ENCODE results near the gene MEGF11.

The MEGF11 gene

GRCh38 chr15:66108483-66109265, 144.9 kb downstream of the MEGF11 start:
- in situ Hi-C loops (cut with MboI; ENCODE audit: low pct_unique_long_range_greater_than_20kb, low sequenced_read_pairs) = no loop called here
- no peak for DNase-seq

DNA sequence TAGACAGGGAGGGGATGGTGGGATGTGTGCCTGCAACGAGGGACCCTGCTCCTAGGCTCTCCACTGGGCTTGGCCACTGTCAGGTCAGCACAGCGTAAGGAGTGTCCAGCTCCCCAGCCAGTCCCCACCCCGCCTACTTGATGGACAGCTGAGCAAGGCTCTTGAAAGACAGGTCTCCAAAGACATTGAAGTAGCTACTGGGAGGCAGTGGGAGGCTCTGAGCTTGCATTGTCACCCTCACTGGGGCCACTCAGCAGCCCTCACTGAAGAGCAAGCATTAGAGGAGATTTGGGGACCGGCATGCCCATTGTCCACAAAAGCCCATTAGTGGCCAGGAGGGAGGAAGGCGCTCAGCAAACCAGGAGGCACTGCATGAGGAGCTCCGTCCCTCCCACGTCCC, 146.5 kb downstream of the MEGF11 start:
- DNase-seq = no peak
- in situ Hi-C loops (cut with MboI; ENCODE audit: low pct_unique_long_range_greater_than_20kb, low sequenced_read_pairs) = no loop called here

DNA sequence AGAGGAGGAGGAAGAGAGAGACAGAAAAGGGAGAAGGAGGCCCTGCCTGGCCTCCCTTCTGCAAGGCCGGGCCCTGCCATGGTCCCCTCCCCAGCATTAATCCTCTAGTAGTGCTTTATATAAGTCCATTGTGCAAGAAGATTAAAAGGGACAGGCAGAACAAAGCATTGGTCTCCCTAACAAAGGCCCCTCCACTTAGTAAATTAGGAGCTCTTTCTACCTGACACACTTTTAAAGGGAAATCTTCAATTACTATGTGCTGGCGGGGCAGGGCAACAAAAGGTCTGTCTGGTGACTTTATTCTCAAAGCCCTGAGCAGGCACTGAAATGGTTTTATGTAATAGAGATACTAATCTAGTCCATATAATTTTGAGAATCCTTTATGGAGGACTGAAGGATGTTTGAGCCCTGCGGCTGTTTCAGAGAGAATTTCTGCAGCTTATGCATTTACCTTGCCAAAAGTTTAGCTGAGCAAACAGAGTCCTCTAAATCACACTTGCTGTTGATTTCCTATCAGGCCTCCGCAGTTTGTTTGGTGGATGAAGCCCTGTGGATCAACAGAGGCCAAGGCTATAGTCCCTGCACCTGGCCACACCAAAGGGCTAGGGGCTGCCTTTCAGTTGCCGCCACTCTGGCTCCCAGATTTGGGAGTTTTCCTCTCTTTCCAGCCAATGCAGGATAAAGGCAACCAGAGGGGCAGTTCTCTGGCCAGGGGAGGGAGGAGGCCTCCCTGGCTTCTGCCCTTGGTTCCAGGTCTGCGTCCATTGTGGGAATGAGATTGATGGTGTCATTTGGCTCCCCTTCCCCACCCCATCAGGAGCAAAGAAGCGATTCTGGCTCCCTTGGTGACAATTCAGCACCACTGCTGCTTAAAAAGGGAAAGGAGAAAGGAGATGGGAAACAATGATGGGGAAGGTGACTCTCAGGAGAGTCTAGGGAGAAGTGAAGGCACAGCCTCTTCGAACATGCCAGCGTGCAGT, 148.0 kb downstream of the MEGF11 start:
- in situ Hi-C loops (cut with MboI; ENCODE audit: low pct_unique_long_range_greater_than_20kb, low sequenced_read_pairs) = no loop called here
- no peak for DNase-seq

DNA sequence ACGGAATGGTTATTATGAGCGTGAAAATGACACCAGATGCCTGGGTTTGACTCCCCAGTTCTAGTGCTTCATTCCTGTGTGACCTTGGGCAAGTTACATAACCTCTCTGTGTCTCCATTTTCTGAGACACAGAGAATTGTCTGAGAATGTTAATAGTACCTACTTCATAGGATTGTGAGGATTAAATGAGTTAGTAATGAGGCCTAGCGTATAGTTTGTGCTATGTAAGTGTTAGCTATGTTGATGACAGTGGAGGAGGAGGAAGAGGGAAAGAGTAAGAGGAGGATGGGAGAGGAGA, 150.3 kb downstream of the MEGF11 start:
- no peak for DNase-seq
- in situ Hi-C loops (cut with MboI; ENCODE audit: low pct_unique_long_range_greater_than_20kb, low sequenced_read_pairs) = no loop called here

- no peak for DNase-seq
- in situ Hi-C loops (cut with MboI; ENCODE audit: low pct_unique_long_range_greater_than_20kb, low sequenced_read_pairs) = no loop called here
Measured at GRCh38 chr15:66102563-66103292, 150.8 kb downstream of the MEGF11 start.

DNA sequence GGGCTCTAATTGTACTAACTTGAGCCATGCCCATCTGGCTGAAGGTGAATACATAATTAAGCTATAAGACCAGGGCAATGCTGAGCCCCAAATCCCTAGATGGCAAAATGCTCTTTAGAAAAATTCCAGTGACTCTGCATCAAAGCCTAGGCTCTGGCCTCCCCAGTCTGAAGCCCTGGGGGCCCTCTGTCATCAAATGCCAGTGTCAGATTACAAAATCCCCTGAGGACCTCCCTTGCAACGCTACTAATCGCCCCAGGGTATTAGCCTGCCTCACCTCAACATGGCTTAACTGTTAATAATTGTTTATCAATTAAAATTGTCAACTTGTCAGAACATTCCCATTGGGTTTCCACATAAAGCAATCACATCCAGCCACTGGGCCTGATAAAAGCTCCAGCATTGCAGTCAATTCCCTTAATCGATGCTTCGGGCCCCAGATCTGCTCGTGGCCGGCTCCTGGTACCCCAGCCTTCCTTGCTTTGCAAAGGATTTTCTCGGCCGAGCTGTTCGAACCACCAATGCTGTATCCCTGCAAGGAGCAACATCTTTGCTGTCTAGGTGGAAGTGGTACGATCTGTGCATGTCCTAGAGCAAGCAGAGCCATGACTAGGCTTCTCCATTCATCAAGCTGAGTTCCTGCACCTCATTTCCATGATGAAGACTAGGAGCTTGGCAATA, 151.7 kb downstream of the MEGF11 start:
- in situ Hi-C loops (cut with MboI; ENCODE audit: low pct_unique_long_range_greater_than_20kb, low sequenced_read_pairs) = no loop called here
- DNase-seq = no peak

GRCh38 chr15:66100761-66101160, 152.8 kb downstream of the MEGF11 start:
- in situ Hi-C loops (cut with MboI; ENCODE audit: low pct_unique_long_range_greater_than_20kb, low sequenced_read_pairs) = no loop called here
- DNase-seq = no peak

- no peak for DNase-seq
Measured at GRCh38 chr15:66099950-66100671, 153.4 kb downstream of the MEGF11 start.

GRCh38 chr15:66098022-66098363, 155.6 kb downstream of the MEGF11 start:
- DNase-seq = no peak
- in situ Hi-C loops (cut with MboI; ENCODE audit: low pct_unique_long_range_greater_than_20kb, low sequenced_read_pairs) = no loop called here

More at GRCh38 chr15:66099950-66100671, 153.4 kb downstream of the MEGF11 start:
- in situ Hi-C loops (cut with MboI; ENCODE audit: low pct_unique_long_range_greater_than_20kb, low sequenced_read_pairs) = no loop called here

DNA sequence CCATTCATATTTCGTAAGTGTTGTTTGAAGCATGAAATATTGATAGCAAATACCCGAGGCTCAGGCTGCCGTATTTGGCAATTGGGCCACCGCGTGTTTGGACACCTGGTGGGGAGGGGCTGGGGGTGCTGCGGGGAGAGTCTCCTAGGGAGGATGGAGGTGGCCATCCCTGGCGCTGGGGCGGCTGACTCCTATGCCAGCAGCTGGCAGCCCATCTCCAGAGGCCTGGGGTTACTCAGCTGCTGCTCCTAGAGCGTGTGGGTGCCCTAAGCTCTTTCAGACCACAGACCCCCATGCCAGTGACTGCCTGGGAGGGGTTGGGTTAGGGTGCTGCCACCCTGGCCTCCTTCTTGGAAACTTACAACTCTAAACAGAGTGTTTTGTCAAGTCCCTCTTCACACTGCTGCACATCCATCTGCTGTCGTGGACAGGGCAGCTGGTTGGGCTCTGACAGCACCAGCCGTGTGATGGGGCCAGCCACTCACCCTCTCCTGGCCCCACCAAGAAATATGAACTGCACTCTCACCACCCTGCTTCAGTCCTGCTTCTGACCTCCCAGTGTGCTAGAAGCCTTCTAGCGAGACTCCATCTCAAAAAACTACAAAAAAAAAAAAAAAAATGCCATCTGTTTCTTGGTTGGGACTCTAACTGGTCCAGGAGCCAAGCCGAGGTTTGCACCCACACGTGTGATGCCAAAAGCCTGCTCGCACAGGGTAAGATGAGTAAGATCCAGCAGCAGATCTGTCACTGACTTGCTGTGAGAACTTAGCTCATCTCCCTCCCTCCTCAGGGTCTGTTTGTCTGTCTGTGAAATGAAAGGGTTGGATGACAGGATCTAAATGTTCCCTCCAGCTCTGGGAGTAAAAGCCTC, 156.2 kb downstream of the MEGF11 start:
- in situ Hi-C loops (cut with MboI; ENCODE audit: low pct_unique_long_range_greater_than_20kb, low sequenced_read_pairs) = no loop called here
- no peak for DNase-seq

DNA sequence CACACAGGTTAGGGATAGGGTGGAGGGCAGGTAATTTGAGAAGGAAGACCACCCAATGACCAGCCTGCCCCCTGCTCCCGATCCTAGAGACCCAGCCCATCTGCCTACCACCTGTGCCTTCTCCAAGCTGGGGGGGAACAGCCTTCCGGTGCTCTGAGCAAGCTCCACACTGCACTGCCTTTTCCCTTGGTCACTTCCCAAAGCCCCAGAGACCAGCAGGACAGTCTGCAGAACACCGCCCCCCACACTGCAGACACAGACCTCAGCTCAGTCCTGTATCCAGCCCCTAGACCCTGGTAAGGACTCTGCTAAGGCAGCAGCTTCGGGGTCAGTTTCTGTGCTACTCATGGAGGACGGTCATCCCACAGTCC, 156.9 kb downstream of the MEGF11 start:
- DNase-seq = no peak
- in situ Hi-C loops (cut with MboI; ENCODE audit: low pct_unique_long_range_greater_than_20kb, low sequenced_read_pairs) = no loop called here

- DNase-seq = no peak
- in situ Hi-C loops (cut with MboI; ENCODE audit: low pct_unique_long_range_greater_than_20kb, low sequenced_read_pairs) = no loop called here
Measured at GRCh38 chr15:66095871-66096687, 157.5 kb downstream of the MEGF11 start.

GRCh38 chr15:66094331-66094730, 159.2 kb downstream of the MEGF11 start:
- DNase-seq = no peak
- in situ Hi-C loops (cut with MboI; ENCODE audit: low pct_unique_long_range_greater_than_20kb, low sequenced_read_pairs) = no loop called here

GRCh38 chr15:66092053-66093016, 161.2 kb downstream of the MEGF11 start:
- in situ Hi-C loops (cut with MboI; ENCODE audit: low pct_unique_long_range_greater_than_20kb, low sequenced_read_pairs) = no loop called here
- DNase-seq = no peak

DNA sequence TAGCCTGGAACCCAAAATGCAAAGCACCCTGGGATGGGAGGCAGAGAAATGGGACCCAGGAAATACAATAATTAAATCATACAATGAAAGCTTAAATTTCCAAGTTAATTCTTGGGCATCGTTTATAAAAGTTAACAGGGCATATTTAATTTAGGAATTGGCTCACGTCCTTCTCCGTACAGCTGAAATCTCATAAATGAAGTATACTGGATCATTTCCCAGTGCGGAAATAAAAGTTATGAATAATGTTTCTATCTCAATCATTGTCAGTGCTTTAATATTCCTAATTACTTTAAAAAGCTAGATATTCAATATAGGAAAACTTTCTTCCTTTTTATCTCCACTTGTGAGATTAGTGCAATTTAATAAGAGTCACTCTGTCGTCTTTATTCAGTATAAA, 164.0 kb downstream of the MEGF11 start:
- in situ Hi-C loops (cut with MboI; ENCODE audit: low pct_unique_long_range_greater_than_20kb, low sequenced_read_pairs) = no loop called here
- no peak for DNase-seq

GRCh38 chr15:66089049-66089448, 164.5 kb downstream of the MEGF11 start:
- DNase-seq = no peak
- in situ Hi-C loops (cut with MboI; ENCODE audit: low pct_unique_long_range_greater_than_20kb, low sequenced_read_pairs) = no loop called here

Measured in KBM-7 (cell line).